KG1 (cell line): Measurements from ENCODE around the gene MGAT4A.

ENCODE experiments used
- DNase-seq: peaks from one replicate; lab custom pipeline; 2025; lab: John Stamatoyannopoulos, UW

The MGAT4A gene

GRCh38 chr2:98658816-98659490, 72.0 kb downstream of the MGAT4A start:
- no peak for DNase-seq

- no peak for DNase-seq
Measured at GRCh38 chr2:98656800-98657199, 74.1 kb downstream of the MGAT4A start.

- DNase-seq: no peak
Measured at GRCh38 chr2:98654699-98655495, 76.0 kb downstream of the MGAT4A start.

- no peak for DNase-seq
Measured at GRCh38 chr2:98650998-98651397, 79.9 kb downstream of the MGAT4A start.

- no peak for DNase-seq
Measured at GRCh38 chr2:98649992-98650375, 80.9 kb downstream of the MGAT4A start.

GRCh38 chr2:98649135-98649991, 81.6 kb downstream of the MGAT4A start:
- DNase-seq: peak; percentile 79

- no peak for DNase-seq
Measured at GRCh38 chr2:98648451-98648850, 82.5 kb downstream of the MGAT4A start.

GRCh38 chr2:98647636-98648035, 83.3 kb downstream of the MGAT4A start:
- no peak for DNase-seq

GRCh38 chr2:98643496-98644100, 87.3 kb downstream of the MGAT4A start:
- DNase-seq: no peak

- DNase-seq: no peak
Measured at GRCh38 chr2:98637401-98638147, 93.4 kb downstream of the MGAT4A start.

GRCh38 chr2:98634406-98635092, 96.4 kb downstream of the MGAT4A start:
- DNase-seq: no peak

GRCh38 chr2:98632351-98632750, 98.6 kb downstream of the MGAT4A start:
- no peak for DNase-seq

- DNase-seq: no peak
Measured at GRCh38 chr2:98623657-98624056, 107.3 kb downstream of the MGAT4A start.

- DNase-seq: no peak
Measured at GRCh38 chr2:98617149-98617548, 113.8 kb downstream of the MGAT4A start.

GRCh38 chr2:98615481-98615880, 115.5 kb downstream of the MGAT4A start:
- no peak for DNase-seq

GRCh38 chr2:98614024-98614739, 116.8 kb downstream of the MGAT4A start:
- DNase-seq: no peak

- no peak for DNase-seq
Measured at GRCh38 chr2:98608962-98609604, 121.8 kb downstream of the MGAT4A start.

- DNase-seq: peak; percentile 63
Measured at GRCh38 chr2:98608116-98608961, 122.6 kb downstream of the MGAT4A start, which contains the start of the genes COA5 and UNC50. Gene COA5, minus strand, starts transcription at chr2:98608512. Its CDS starts 107 bp downstream, at chr2:98608405. Gene UNC50, plus strand, starts transcription at chr2:98608589. Its CDS starts 1,171 bp downstream, at chr2:98609760.

- DNase-seq: no peak
Measured at GRCh38 chr2:98607741-98608115, 123.2 kb downstream of the MGAT4A start.
